LNCAP (cell line): ENCODE results near the gene KRTAP9-3.

Experiments
- TF ChIP-seq, protein P1 (sequence below): fragments of 450-650 bp; IDR thresholded peaks from 2 replicates; pipeline ENCODE4 v1.5.1; 2017; ENCODE audit warnings: mild to moderate bottlenecking

The KRTAP9-3 gene

DNA sequence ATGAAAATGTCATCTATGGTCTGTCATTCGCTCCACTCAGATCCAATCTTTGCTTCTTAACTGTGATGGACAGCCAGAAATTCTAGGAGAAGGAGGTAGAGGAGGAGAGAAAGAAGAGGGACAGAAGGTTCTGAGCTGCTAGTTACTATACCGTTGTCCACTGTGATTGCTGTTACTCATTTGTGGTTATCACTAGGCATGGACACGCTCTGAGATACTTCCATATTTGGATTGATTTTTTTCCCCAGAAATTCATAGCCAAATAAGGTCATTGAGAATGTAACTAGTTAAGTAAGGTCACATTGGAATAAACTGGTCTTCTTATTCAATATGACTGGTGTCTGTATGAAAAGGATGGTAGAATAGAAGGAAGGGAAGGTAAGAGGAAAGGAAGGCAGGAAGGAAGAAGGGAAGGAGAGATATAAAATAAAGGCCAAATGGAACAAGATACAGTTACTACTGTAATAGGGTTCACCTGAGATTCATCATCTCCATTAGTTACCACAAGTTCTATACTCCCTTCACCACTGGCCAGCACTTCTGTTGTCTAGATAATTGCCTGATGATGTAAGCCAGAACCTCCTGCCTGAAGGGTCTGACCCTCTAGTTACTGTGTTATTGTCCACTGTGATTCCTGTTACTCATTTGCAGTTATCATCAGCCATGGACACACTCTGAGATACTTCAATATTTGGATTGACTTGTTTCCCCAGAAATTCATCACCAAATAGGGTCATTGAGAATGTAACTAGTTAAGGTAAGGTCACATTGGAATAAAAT, 46.1 kb downstream of the KRTAP9-3 start:
- TF ChIP-seq, protein P1, sequence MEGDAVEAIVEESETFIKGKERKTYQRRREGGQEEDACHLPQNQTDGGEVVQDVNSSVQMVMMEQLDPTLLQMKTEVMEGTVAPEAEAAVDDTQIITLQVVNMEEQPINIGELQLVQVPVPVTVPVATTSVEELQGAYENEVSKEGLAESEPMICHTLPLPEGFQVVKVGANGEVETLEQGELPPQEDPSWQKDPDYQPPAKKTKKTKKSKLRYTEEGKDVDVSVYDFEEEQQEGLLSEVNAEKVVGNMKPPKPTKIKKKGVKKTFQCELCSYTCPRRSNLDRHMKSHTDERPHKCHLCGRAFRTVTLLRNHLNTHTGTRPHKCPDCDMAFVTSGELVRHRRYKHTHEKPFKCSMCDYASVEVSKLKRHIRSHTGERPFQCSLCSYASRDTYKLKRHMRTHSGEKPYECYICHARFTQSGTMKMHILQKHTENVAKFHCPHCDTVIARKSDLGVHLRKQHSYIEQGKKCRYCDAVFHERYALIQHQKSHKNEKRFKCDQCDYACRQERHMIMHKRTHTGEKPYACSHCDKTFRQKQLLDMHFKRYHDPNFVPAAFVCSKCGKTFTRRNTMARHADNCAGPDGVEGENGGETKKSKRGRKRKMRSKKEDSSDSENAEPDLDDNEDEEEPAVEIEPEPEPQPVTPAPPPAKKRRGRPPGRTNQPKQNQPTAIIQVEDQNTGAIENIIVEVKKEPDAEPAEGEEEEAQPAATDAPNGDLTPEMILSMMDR, result no peak
